ENCODE data around the gene LYSET. TPM values are rescaled to one million over a fixed set of nuclear protein-coding genes. Genes with fewer than 3 reads are reported as not detected.
"Not testable (repeated sequence)": the region's sequence is repeated elsewhere in the genome, so short reads cannot be mapped to it uniquely, and the experiment has no call there.

The LYSET gene
- total and polyA plus RNA-seq, 10 of the 15 experiments (the other 5 are each of a cell fraction or from before 2014, with no cell fraction given) = 11.9 to 34.5 (median 21.2) TPM

DNA sequence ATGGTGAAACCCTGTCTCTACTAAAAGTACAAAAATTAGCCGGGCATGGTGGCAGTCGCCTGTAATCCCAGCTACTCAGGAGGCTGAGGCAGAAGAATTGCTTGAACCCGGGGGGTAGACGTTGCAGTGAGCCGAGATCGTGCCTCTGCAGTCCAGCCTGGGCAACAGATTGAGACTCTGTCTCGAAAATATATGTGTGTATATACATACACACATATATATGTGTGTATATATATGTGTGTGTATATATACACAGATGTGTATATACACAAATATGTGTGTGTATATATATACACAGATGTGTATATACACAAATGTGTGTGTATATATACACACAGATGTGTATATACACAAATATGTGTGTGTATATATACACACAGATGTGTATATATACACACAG lies 26.8 kb upstream of the LYSET start:
- H2AFZ ChIP-seq (ENCODE audit: control insufficient read depth, low read depth, low read length); H4K20me1 ChIP-seq (ENCODE audit: control insufficient read depth, insufficient read depth); H3K79me2 ChIP-seq (ENCODE audit: control insufficient read depth, insufficient read depth, low read length); POLR2A ChIA-PET; ATAC-seq; FAIRE-seq; H3K4me1 ChIP-seq (ENCODE audit: control insufficient read depth, insufficient read depth, low read length); SMC1A ChIA-PET (ENCODE audit: uncharacterized antibody, unreplicated experiment); intact Hi-C loops (cut with micrococcal nuclease; ENCODE audit: unreplicated experiment); H3K36me3 ChIP-seq (ENCODE audit: control insufficient read depth in 2 of 2, insufficient read depth in 2 of 2, low read length in 1 of 2); H3K9me3 ChIP-seq (replicated peaks; ENCODE audit: control insufficient read depth, insufficient read depth, low read length); H3K27ac ChIP-seq (ENCODE audit: control insufficient read depth, insufficient read depth); H3K27me3 ChIP-seq (replicated peaks in 1 of 2; ENCODE audit: control insufficient read depth in 2 of 2, insufficient read depth in 2 of 2, low read length in 1 of 2); in situ Hi-C loops (cut with MboI); H3K4me2 ChIP-seq (ENCODE audit: control insufficient read depth, insufficient read depth); RAD21 ChIA-PET (ENCODE audit: unreplicated experiment); DNase-seq (ENCODE audit: low read depth, low spot score); H3K9ac ChIP-seq (ENCODE audit: control insufficient read depth, insufficient read depth, low read length); BruUV-seq (replicated peaks); H3K4me3 ChIP-seq: not testable (repeated sequence)
- WGBS (ENCODE audit: insufficient coverage, insufficient replicate concordance, low lambda C conversion rate, missing lambda C conversion rate) = 73% methylated on average over 7 of the region's 7 CpGs
- CTCF ChIA-PET = interaction anchor here (1.3 kb wide), 1 partner anchor 14 kb away, joined by 3 read pairs; no protein-coding TSS in a partner anchor

DNA sequence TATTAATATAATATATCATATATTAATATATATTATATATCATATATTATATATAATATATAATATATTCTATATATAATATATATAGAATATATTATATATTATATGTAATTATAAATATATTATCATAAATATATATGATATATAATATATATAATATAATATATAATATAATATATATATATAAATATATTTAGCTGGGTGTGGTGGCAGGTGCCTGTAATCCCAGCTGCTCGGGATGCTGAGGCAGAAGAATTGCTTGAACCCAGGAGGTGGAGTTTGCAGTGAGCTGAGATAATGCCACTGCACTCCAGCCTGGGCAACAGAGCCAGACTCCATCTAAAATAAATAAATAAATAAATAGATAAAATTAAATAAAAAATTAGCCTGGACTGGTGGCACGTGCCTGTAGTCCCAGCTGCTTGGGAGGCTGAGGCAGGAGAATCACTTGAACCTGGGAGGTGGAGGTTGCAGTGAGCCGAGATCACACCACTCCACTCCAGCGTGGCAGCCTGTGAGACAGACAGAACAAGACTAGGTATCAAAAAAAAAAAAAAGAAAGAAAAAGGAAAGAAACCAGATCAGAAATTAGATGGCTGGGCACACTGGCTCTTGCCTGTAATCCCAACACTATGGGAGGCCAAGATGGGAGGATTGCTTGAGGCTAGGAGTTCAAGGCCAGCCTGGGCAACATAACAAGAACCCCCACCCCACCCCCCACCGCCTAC lies 25.3 kb upstream of the LYSET start:
- H3K4me1 ChIP-seq (ENCODE audit: control insufficient read depth, insufficient read depth, low read length); DNase-seq (ENCODE audit: low read depth, low spot score); H4K20me1 ChIP-seq (ENCODE audit: control insufficient read depth, insufficient read depth); H3K27ac ChIP-seq (ENCODE audit: control insufficient read depth, insufficient read depth); H2AFZ ChIP-seq (ENCODE audit: control insufficient read depth, low read depth, low read length); in situ Hi-C loops (cut with MboI); H3K27me3 ChIP-seq (replicated peaks in 1 of 2; ENCODE audit: control insufficient read depth in 2 of 2, insufficient read depth in 2 of 2, low read length in 1 of 2); FAIRE-seq; H3K4me3 ChIP-seq; H3K36me3 ChIP-seq (ENCODE audit: control insufficient read depth in 2 of 2, insufficient read depth in 2 of 2, low read length in 1 of 2); H3K9ac ChIP-seq (ENCODE audit: control insufficient read depth, insufficient read depth, low read length); H3K9me3 ChIP-seq (replicated peaks; ENCODE audit: control insufficient read depth, insufficient read depth, low read length); ATAC-seq; H3K79me2 ChIP-seq (ENCODE audit: control insufficient read depth, insufficient read depth, low read length); H3K4me2 ChIP-seq (ENCODE audit: control insufficient read depth, insufficient read depth); BruUV-seq (replicated peaks): not testable (repeated sequence)
- WGBS (ENCODE audit: insufficient coverage, insufficient replicate concordance, low lambda C conversion rate, missing lambda C conversion rate) = 29% methylated on average over 5 of the region's 5 CpGs
- POLR2A ChIA-PET = interaction anchor here (0.5 to 1.2 kb wide), 3 partner anchors 25 to 49 kb away, joined by 3 to 4 read pairs (median 3); partner anchors contain the start of genes LYSET and MOAP1
- RAD21 ChIA-PET (ENCODE audit: unreplicated experiment) = interaction anchor here (0.6 to 2.1 kb wide), 8 partner anchors 14 to 171 kb away, joined by 3 to 22 read pairs (median 4); partner anchors contain the start of genes GON7 and UBR7
- intact Hi-C loops (cut with micrococcal nuclease; ENCODE audit: unreplicated experiment) = loop anchor here (10.0 kb wide), 1 partner anchor 445 kb away; no protein-coding TSS in a partner anchor
- SMC1A ChIA-PET (ENCODE audit: uncharacterized antibody, unreplicated experiment) = interaction anchor here (0.6 to 2.5 kb wide), 8 partner anchors 13 to 251 kb away, joined by 3 to 30 read pairs (median 4); no protein-coding TSS in a partner anchor
- CTCF ChIA-PET = interaction anchor here (0.6 to 2.9 kb wide), 17 partner anchors 12 to 409 kb away, joined by 3 to 50 read pairs (median 5); partner anchors contain the start of genes ITPK1, LYSET and MOAP1
